ENCODE data around the gene ACTN4.

Gene ACTN4

DNA sequence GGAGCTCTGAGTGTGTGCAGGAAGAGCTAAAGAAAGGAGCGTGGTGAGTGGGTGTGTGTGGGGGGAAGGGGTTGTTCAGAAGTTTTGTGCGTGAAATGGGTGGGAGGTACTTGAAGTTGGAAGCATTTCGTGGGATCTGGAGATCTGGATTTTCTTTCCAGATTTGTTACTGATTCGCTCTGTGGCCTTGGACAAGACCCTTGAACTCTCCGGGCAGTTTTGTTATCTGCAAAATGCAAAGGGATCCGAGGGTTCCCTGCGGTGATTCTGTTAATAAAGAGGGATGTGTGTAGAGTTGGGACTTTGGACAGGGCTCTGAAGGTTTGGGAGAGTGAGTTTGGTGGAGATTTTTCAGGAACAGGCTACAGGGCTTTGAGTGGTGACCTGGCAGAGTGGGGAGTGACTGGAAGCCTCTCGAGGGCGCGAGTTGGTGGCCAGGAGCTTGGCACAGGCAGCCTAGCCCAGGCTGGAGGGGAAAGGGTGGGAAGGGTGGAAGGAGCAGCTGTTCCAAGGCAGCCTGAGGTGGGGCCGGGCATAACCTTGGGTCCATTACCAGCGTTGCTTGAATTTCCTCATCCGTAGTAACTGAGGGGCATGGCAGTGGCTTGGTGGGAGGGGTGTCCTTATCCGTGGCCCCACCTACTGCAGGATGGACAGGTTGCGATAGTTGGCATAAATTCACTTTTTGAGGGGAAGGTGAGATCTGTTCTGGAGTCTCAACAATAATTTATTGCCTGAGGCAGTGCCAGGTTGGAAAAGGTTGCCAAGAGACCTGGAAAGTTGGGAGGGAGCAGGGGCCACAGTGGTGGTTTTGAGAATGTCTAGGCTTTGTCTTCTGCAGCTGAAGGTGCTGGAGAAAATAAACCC is 2.1 kb downstream of the ACTN4 start:
- peak overlapping the region; percentile 91 for H3K4me3 ChIP-seq (ENCODE audit: control insufficient read depth, low read depth, low read length)
- TF ChIP-seq, protein P1, sequence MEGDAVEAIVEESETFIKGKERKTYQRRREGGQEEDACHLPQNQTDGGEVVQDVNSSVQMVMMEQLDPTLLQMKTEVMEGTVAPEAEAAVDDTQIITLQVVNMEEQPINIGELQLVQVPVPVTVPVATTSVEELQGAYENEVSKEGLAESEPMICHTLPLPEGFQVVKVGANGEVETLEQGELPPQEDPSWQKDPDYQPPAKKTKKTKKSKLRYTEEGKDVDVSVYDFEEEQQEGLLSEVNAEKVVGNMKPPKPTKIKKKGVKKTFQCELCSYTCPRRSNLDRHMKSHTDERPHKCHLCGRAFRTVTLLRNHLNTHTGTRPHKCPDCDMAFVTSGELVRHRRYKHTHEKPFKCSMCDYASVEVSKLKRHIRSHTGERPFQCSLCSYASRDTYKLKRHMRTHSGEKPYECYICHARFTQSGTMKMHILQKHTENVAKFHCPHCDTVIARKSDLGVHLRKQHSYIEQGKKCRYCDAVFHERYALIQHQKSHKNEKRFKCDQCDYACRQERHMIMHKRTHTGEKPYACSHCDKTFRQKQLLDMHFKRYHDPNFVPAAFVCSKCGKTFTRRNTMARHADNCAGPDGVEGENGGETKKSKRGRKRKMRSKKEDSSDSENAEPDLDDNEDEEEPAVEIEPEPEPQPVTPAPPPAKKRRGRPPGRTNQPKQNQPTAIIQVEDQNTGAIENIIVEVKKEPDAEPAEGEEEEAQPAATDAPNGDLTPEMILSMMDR (IDR thresholded peaks at IDR 0.05; ENCODE audit: control insufficient read depth, insufficient read depth, low read depth, low read length, missing control alignments): no peak
- no peak for DNase-seq (ENCODE audit: low read depth)

DNA sequence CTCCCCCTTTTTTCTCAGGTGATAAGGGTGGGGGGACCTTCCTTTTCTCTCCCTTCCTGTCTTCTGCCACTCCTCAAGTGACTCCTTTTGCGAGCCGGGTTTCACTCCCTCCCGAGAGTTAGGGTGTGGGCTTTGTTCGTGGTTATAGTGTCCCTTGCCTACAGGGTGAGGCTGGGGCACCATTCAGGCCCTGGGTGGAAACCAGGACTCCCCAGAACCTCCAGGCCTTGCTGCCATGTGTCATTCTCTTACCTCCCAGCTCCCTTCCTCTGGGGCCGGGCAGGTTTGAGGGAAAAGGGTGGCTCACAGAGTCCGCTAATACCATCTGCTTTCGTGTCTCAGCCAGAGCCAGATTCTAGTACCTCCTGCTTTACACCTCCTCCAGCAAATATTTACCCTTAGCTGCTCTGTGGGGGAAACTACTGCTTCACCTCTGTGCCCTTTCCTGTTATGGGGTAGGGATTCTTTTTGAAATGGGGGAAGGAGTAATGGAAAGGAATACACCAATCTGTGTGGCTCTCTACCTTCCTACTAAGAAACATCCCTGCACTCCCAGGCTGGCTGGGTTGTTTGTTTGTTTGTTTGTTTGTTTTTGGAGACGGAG is 2.8 kb downstream of the ACTN4 start:
- peak overlapping the region; percentile 91 for H3K4me3 ChIP-seq (ENCODE audit: control insufficient read depth, low read depth, low read length)
- DNase-seq (ENCODE audit: low read depth): no peak
- TF ChIP-seq, protein P1 (IDR thresholded peaks at IDR 0.05; ENCODE audit: control insufficient read depth, insufficient read depth, low read depth, low read length, missing control alignments): no peak

DNA sequence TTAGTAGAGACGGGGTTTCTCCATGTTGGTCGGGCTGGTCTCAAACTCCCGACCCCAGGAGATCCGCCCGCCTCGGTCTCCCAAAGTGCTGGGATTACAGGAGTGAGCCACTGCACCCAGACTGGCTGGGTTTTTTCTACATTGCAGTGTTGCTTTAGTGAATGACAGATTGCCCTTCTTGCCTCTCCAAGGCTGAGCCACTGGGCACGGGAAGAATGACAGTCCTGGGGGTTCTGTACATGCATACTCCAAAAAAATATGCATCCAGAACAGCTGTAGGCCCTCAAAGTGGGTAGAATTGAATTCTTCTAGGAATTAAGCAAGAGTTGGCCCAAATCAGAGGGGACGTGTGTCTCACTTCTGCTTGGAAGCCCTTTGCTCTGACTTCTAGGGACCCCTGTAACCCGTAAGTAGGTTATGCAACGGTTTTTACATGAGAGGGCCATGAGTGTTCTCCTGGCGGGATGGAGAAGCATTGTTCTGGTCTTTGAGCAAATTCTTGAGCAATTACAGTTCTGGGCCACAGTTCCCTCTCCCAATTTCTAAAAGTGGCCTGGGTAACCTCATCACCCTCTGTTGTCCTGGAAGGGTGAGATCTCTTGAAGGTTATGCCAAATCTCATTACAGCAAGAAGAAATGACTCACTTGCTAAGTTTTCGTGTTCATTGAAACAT is 3.6 kb downstream of the ACTN4 start:
- no peak overlapping the region for H3K4me3 ChIP-seq (ENCODE audit: control insufficient read depth, low read depth, low read length)
- no peak for DNase-seq (ENCODE audit: low read depth)
- TF ChIP-seq, protein P1 (IDR thresholded peaks at IDR 0.05; ENCODE audit: control insufficient read depth, insufficient read depth, low read depth, low read length, missing control alignments): peak; percentile 9

DNA sequence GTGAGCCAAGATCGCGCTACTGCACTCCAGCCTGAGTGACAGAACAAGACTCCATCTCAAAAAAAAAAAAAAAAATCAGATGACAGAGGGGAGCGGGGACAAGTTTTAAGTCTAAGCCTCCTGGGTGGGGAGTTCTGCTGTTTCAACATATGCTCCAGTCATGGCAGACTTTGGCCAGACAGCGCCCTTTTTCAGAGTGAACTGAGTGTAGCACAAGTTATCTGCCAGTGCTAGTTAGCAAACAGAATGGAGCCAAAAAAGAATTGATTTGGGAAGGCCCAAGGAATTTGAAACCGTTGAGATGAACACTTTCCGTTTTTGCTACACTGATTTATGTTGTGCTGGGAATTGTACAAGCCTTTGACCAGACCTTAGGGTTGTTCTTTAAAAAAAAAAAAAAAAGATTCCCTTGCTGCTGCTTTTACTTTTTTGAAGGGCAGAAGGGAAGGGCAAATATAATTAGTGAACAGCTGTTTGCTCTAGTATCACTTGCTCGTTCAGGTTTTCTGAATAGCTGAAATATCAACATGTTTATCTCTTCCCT is 5.7 kb downstream of the ACTN4 start:
- DNase-seq (ENCODE audit: low read depth): no peak
- TF ChIP-seq, protein P1 (IDR thresholded peaks at IDR 0.05; ENCODE audit: control insufficient read depth, insufficient read depth, low read depth, low read length, missing control alignments): no peak
- H3K4me3 ChIP-seq (ENCODE audit: control insufficient read depth, low read depth, low read length): no peak overlapping the region

DNA sequence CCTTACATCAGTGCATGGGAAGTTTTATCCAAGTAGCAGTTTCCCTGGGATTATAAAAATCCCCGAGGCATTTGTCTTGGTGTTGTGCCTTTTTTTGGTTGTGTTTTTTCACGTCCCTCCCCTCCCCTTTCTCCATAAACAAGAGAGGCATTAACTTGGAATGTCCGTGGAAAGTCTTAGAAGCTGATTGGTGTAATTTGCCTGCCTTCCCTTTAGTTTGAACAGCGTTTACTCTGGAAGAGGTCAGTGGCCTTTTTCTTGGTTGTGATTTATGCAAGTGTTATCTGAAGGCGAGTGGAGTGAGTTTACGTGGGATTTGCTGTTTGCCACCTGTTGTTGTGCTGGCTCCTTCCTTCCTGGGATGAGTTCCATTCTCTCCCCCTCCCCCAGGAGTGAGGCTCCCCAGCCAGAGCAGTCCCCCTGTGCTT is 7.2 kb downstream of the ACTN4 start:
- TF ChIP-seq, protein P1 (IDR thresholded peaks at IDR 0.05; ENCODE audit: control insufficient read depth, insufficient read depth, low read depth, low read length, missing control alignments): no peak
- no peak overlapping the region for H3K4me3 ChIP-seq (ENCODE audit: control insufficient read depth, low read depth, low read length)
- DNase-seq (ENCODE audit: low read depth): no peak

DNA sequence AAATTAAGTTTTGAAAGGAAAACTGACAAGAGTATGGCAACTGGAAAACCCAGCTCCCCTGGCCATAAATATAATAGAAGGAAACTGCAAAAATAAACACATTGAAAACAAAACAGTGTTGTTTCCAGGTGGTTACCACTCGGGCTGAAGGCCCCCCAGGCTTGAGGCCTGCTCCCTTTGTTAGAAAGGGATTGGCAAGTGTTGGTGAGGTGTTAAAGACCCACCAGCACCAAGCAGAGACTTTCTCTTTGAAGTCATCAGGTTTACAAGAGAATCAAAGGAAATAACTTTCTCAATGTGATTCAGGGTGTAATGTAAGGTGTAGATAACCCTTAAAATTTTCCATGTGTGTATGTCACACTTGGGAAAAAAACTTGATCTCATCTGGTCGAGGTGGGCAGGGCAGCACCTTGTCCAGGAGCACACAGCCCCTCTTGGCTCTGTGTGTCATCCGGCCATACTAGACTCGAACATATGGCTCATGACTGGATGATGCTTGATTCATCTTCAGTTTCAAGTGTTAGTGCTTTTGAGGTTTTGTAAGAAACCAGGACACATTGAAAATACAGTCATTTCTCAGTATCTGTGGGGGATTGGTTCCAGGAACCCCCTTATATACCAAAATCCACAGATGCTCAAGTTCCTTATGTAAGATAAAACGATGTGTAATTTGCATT is 7.8 kb downstream of the ACTN4 start:
- DNase-seq (ENCODE audit: low read depth): no peak
- H3K4me3 ChIP-seq (ENCODE audit: control insufficient read depth, low read depth, low read length): no peak overlapping the region
- TF ChIP-seq, protein P1 (IDR thresholded peaks at IDR 0.05; ENCODE audit: control insufficient read depth, insufficient read depth, low read depth, low read length, missing control alignments): no peak
